SK-N-SH treated with all-trans-retinoic acid at 6 μM for 48 hours (cell line): Measurements from ENCODE around the gene PAOX.

Source experiments
- ATAC-seq: fragments of 200-7000 bp; cut with Tn5 transposase; 3 replicates; pipeline ENCODE4 v1.9.1; 2020; ENCODE audit warnings: mild to moderate bottlenecking, moderate library complexity
- ARNTL ChIP-seq: fragments of 450-650 bp; formaldehyde crosslinking; IDR thresholded peaks from 2 replicates; pipeline ENCODE4 v1.5.0; 2020; ENCODE audit warnings: low read depth, mild to moderate bottlenecking, moderate library complexity, borderline replicate concordance
- BACH2 ChIP-seq: fragments of 250-450 bp; sonication (Bioruptor Pico); IDR thresholded peaks from 2 replicates; pipeline ENCODE4 v1.9.0; 2021; ENCODE audit warnings: mild to moderate bottlenecking, borderline replicate concordance
- CREB5 ChIP-seq: fragments of 250-450 bp; sonication (Bioruptor Pico); IDR thresholded peaks from 2 replicates; pipeline ENCODE4 v1.5.1; 2020; ENCODE audit warnings: low read depth, mild to moderate bottlenecking, moderate library complexity
- CSRNP3 ChIP-seq: fragments of 250-450 bp; sonication (Bioruptor Pico); IDR thresholded peaks from 2 replicates; pipeline ENCODE4 v1.5.1; 2021; ENCODE audit warnings: mild to moderate bottlenecking, moderate library complexity
- ESRRG ChIP-seq: fragments of 250-450 bp; sonication (Bioruptor Pico); IDR thresholded peaks from 2 replicates; pipeline ENCODE4 v1.6.1; 2021; ENCODE audit warnings: mild to moderate bottlenecking
- GLIS3 ChIP-seq: fragments of 250-450 bp; sonication (Bioruptor Pico); IDR thresholded peaks from 2 replicates; pipeline ENCODE4 v1.5.0; 2020; ENCODE audit warnings: mild to moderate bottlenecking, moderate library complexity
- ISL1 ChIP-seq: fragments of 250-450 bp; sonication (Bioruptor Pico); IDR thresholded peaks from 2 replicates; pipeline ENCODE4 v2.1.2; 2022; ENCODE audit warnings: mild to moderate bottlenecking, moderate library complexity
- OSR1 ChIP-seq: fragments of 250-450 bp; sonication (Bioruptor Pico); IDR thresholded peaks from 2 replicates; pipeline ENCODE4 v1.8.0; 2022; ENCODE audit warnings: moderate library complexity, mild to moderate bottlenecking, inconsistent platforms
- PATZ1 ChIP-seq: fragments of 250-450 bp; sonication (Bioruptor Pico); IDR thresholded peaks from 2 replicates; pipeline ENCODE4 v1.8.0; 2020; ENCODE audit warnings: mild to moderate bottlenecking, moderate library complexity, borderline replicate concordance
- PPARA ChIP-seq: fragments of 250-450 bp; sonication (Bioruptor Pico); IDR thresholded peaks from 2 replicates; pipeline ENCODE4 v1.5.0; 2020; ENCODE audit warnings: mild to moderate bottlenecking, borderline replicate concordance
- RARB ChIP-seq: fragments of 250-450 bp; sonication (Bioruptor Pico); IDR thresholded peaks from 2 replicates; pipeline ENCODE4 v1.8.0; 2021; ENCODE audit warnings: mild to moderate bottlenecking, moderate library complexity
- SNAI2 ChIP-seq: fragments of 250-450 bp; sonication (Bioruptor Pico); IDR thresholded peaks from 2 replicates; pipeline ENCODE4 v1.5.0; 2020; ENCODE audit warnings: mild to moderate bottlenecking, moderate library complexity
- TCF4 ChIP-seq: fragments of 250-450 bp; sonication (Bioruptor Pico); IDR thresholded peaks from 2 replicates; pipeline ENCODE4 v1.8.0; 2021; ENCODE audit warnings: mild to moderate bottlenecking, moderate library complexity, borderline replicate concordance
- TOX ChIP-seq: fragments of 250-450 bp; sonication (Bioruptor Pico); IDR thresholded peaks from 2 replicates; pipeline ENCODE4 v1.8.0; 2021; ENCODE audit warnings: mild to moderate bottlenecking, moderate library complexity, borderline replicate concordance
- TSHZ2 ChIP-seq: fragments of 250-450 bp; sonication (Bioruptor Pico); IDR thresholded peaks from 2 replicates; pipeline ENCODE4 v1.5.0; 2020; ENCODE audit warnings: mild to moderate bottlenecking, moderate library complexity
- ZC3H10 ChIP-seq: fragments of 250-450 bp; sonication (Bioruptor Pico); IDR thresholded peaks from 2 replicates; pipeline ENCODE4 v1.5.1; 2021; ENCODE audit warnings: mild to moderate bottlenecking, moderate library complexity
- ZFP3 ChIP-seq: fragments of 250-450 bp; sonication (Bioruptor Pico); IDR thresholded peaks from 2 replicates; pipeline ENCODE4 v1.5.0; 2020; ENCODE audit warnings: mild to moderate bottlenecking, moderate library complexity
- ZFP30 ChIP-seq: fragments of 450-650 bp; formaldehyde crosslinking; IDR thresholded peaks from 2 replicates; pipeline ENCODE4 v1.5.0; 2022; ENCODE audit warnings: mild to moderate bottlenecking, moderate library complexity
- ZNF565 ChIP-seq: fragments of 450-650 bp; formaldehyde crosslinking; conservative IDR thresholded peaks from 2 replicates; pipeline ENCODE4 v1.5.0; 2020; ENCODE audit warnings: low read depth, mild to moderate bottlenecking, moderate library complexity
- ZNF70 ChIP-seq: fragments of 450-650 bp; formaldehyde crosslinking; IDR thresholded peaks from 2 replicates; pipeline ENCODE4 v1.5.0; 2020; ENCODE audit warnings: mild to moderate bottlenecking, moderate library complexity
- ZNF8 ChIP-seq: fragments of 450-650 bp; formaldehyde crosslinking; IDR thresholded peaks from 2 replicates; pipeline ENCODE4 v1.5.0; 2020; ENCODE audit warnings: mild to moderate bottlenecking, moderate library complexity
- TF ChIP-seq, protein P1 (sequence below): fragments of 250-450 bp; sonication (Bioruptor Pico); IDR thresholded peaks from 2 replicates; pipeline ENCODE4 v1.8.0; 2021; ENCODE audit warnings: low read depth, mild to moderate bottlenecking, moderate library complexity, borderline replicate concordance

The PAOX gene

GRCh38 chr10:133361227-133361626 is 17.8 kb upstream of the PAOX start:
- no peak for ATAC-seq
- no peak for TF ChIP-seq ZNF565 (CRISPR knock-in tag)
- TF ChIP-seq OSR1 (CRISPR knock-in tag), result no peak
- no peak for TF ChIP-seq BACH2
- TF ChIP-seq ZNF8 (CRISPR knock-in tag), result no peak
- no peak for TF ChIP-seq PATZ1 (CRISPR knock-in tag)
- TF ChIP-seq CSRNP3, result no peak
- no peak for TF ChIP-seq GLIS3 (CRISPR knock-in tag)
- TF ChIP-seq TSHZ2 (CRISPR knock-in tag), result no peak
- no peak for TF ChIP-seq ISL1 (CRISPR knock-in tag)
- no peak for TF ChIP-seq ESRRG
- TF ChIP-seq ZNF70 (CRISPR knock-in tag), result no peak
- TF ChIP-seq PPARA (CRISPR knock-in tag), result no peak
- no peak for TF ChIP-seq SNAI2 (CRISPR knock-in tag)
- TF ChIP-seq CREB5 (CRISPR knock-in tag), result no peak
- no peak for TF ChIP-seq TCF4
- TF ChIP-seq ZC3H10, result no peak
- no peak for TF ChIP-seq TOX (CRISPR knock-in tag)
- TF ChIP-seq RARB (CRISPR knock-in tag), result no peak

GRCh38 chr10:133361773-133362441 is 17.2 kb upstream of the PAOX start:
- TF ChIP-seq PPARA (CRISPR knock-in tag), result no peak
- no peak for TF ChIP-seq ISL1 (CRISPR knock-in tag)
- TF ChIP-seq ESRRG, result no peak
- TF ChIP-seq RARB (CRISPR knock-in tag), result no peak
- no peak for TF ChIP-seq TOX (CRISPR knock-in tag)
- no peak for TF ChIP-seq SNAI2 (CRISPR knock-in tag)
- TF ChIP-seq ZFP3 (CRISPR knock-in tag), result no peak
- TF ChIP-seq ZC3H10, result no peak
- TF ChIP-seq ARNTL (CRISPR knock-in tag), result no peak
- no peak for TF ChIP-seq PATZ1 (CRISPR knock-in tag)
- no peak for TF ChIP-seq OSR1 (CRISPR knock-in tag)
- no peak for TF ChIP-seq GLIS3 (CRISPR knock-in tag)
- no peak for TF ChIP-seq ZNF70 (CRISPR knock-in tag)
- TF ChIP-seq BACH2, result no peak
- TF ChIP-seq ZFP30 (CRISPR knock-in tag), result no peak
- no peak for TF ChIP-seq TCF4
- TF ChIP-seq TSHZ2 (CRISPR knock-in tag), result no peak
- no peak for TF ChIP-seq ZNF8 (CRISPR knock-in tag)
- TF ChIP-seq, protein P1, sequence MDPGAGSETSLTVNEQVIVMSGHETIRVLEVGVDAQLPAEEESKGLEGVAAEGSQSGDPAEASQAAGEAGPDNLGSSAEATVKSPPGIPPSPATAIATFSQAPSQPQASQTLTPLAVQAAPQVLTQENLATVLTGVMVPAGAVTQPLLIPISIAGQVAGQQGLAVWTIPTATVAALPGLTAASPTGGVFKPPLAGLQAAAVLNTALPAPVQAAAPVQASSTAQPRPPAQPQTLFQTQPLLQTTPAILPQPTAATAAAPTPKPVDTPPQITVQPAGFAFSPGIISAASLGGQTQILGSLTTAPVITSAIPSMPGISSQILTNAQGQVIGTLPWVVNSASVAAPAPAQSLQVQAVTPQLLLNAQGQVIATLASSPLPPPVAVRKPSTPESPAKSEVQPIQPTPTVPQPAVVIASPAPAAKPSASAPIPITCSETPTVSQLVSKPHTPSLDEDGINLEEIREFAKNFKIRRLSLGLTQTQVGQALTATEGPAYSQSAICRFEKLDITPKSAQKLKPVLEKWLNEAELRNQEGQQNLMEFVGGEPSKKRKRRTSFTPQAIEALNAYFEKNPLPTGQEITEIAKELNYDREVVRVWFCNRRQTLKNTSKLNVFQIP (CRISPR knock-in tag), result no peak
- no peak for TF ChIP-seq CSRNP3
- ATAC-seq, result no peak
